SK-N-MC (cell line): ENCODE measurements around the gene CARD6.

Experiments
- EZH2 ChIP-seq: fragments of 200-600 bp; sonication (generic); IDR thresholded peaks from one replicate; pipeline ENCODE4 v1.6.1; 2017; ENCODE audit warnings: antibody characterized with exemption
- FOXP2 ChIP-seq: optimal IDR thresholded peaks from 2 replicates; pipeline ENCODE3; 2011; ENCODE audit warnings: mild to moderate bottlenecking, moderate library complexity; ENCODE audit not compliant: insufficient read depth; ENCODE audit errors: extremely low read length, control extremely low read depth
- POLR2AphosphoS5 ChIP-seq: IDR thresholded peaks from 2 replicates; pipeline ENCODE4 v1.6.1; 2012; ENCODE audit warnings: mild to moderate bottlenecking, low read depth, low read length, borderline replicate concordance

DNA sequence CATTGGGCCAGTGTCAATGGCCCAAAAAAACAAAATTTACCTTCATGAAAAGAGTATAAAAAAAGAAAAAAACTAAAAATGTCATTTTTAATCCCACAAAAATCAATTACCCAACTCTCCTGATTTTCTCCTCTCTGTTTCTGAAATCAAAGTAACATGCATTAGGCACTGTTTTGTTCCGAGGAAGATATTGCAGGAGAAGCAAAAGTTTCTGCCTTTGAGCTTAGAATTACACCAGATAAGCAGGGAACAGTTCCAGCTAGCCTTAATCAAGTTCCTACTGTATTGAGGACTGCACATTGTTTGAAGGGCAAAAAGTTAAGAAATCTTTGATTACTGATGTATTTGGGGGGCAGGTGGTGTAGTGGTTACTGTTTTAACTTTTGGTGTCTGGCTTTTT lies 41.9 kb upstream of the CARD6 start:
- no peak for TF ChIP-seq EZH2
- no peak for TF ChIP-seq POLR2AphosphoS5
- no peak for TF ChIP-seq FOXP2
